ENCODE data around the gene SCAND1.

DNA sequence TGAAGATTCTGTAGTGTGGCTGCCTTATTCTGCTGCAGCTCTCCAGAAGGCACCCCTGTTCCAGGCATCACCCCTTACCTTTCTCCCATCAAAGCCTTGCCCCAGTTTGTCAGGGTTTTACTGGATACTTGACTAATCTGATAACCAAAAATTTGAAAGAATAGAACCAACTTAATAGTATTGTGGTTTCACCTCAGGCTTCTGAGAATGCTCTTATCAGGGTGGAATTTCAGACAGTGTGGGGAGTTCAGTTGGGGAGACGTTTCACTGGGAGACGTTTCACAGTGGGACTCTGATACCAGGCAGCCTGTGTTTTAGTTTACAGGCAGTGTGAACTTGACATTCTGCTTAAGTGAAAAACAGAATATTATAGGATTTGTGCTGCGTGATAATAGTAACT lies 50.5 kb downstream of the SCAND1 start:
- TF ChIP-seq POLR2AphosphoS5 (IDR thresholded peaks at IDR 0.05) = no peak
- TF ChIP-seq, protein P1, sequence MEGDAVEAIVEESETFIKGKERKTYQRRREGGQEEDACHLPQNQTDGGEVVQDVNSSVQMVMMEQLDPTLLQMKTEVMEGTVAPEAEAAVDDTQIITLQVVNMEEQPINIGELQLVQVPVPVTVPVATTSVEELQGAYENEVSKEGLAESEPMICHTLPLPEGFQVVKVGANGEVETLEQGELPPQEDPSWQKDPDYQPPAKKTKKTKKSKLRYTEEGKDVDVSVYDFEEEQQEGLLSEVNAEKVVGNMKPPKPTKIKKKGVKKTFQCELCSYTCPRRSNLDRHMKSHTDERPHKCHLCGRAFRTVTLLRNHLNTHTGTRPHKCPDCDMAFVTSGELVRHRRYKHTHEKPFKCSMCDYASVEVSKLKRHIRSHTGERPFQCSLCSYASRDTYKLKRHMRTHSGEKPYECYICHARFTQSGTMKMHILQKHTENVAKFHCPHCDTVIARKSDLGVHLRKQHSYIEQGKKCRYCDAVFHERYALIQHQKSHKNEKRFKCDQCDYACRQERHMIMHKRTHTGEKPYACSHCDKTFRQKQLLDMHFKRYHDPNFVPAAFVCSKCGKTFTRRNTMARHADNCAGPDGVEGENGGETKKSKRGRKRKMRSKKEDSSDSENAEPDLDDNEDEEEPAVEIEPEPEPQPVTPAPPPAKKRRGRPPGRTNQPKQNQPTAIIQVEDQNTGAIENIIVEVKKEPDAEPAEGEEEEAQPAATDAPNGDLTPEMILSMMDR (IDR thresholded peaks at IDR 0.05; ENCODE audit: poor library complexity, severe bottlenecking) = no peak
- no peak for TF ChIP-seq EP300 (conservative IDR thresholded peaks at IDR 0.05; ENCODE audit: poor library complexity, severe bottlenecking)

Data from neural cell (in vitro differentiated cells).